Transverse colon (tissue), 4 donors: Measurements from ENCODE around the gene EFCAB14. TPM values are rescaled to one million over a fixed set of nuclear protein-coding genes. Genes with fewer than 3 reads are reported as not detected.

Experiments used
- DNase-seq: peaks from one replicate; pipeline ENCODE4 v3.0.0-alpha.2; 2019
- H3K27ac ChIP-seq, 4 donors: fragments of 200-600 bp; sonication (generic); 2 replicates each; pipeline ENCODE4 v1.5.1; 2016 to 2018; ENCODE audit warnings: inconsistent platforms in 4 of 4
- H3K27me3 ChIP-seq: fragments of 200-600 bp; sonication (generic); 2 replicates; pipeline ENCODE4 v1.5.1; 2017; ENCODE audit warnings: inconsistent platforms
- H3K36me3 ChIP-seq, 4 donors: fragments of 200-600 bp; sonication (generic); 2 replicates each; pipeline ENCODE4 v1.5.1; 2017 to 2019; ENCODE audit warnings: inconsistent platforms in 4 of 4
- H3K4me1 ChIP-seq, 4 donors: fragments of 200-600 bp; sonication (generic); 2 replicates each; pipeline ENCODE4 v1.5.1; 2017 to 2020; ENCODE audit warnings: inconsistent platforms in 4 of 4
- H3K4me3 ChIP-seq, 4 donors: fragments of 200-600 bp; sonication (generic); 1 replicate in 1 of 4; 2 replicates in 3 of 4; pipeline versions ENCODE4 v1.5.1 to v1.6.1; 2017 to 2019; ENCODE audit warnings: inconsistent platforms in 4 of 4
- H3K9me3 ChIP-seq, 2 donors: fragments of 200-600 bp; sonication (generic); 2 replicates each; pipeline ENCODE4 v1.5.1; 2017 to 2019; ENCODE audit warnings: inconsistent platforms in 2 of 2
- CTCF ChIP-seq, 5 experiments: fragments of 200-600 bp in 3 of 5; fragments of 450-650 bp in 2 of 5; sonication (generic) in 3 of 5; IDR thresholded peaks; 1 replicate in 2 of 5; 2 replicates in 3 of 5; pipeline ENCODE4 v1.5.1; 2016 to 2017; ENCODE audit warnings: antibody characterized with exemption in 5 of 5, inconsistent platforms in 3 of 5, mild to moderate bottlenecking in 2 of 5, moderate library complexity in 1 of 5
- EP300 ChIP-seq: sonication (generic); formaldehyde crosslinking; IDR thresholded peaks from one replicate; pipeline ENCODE4 v1.6.1; 2017; ENCODE audit warnings: antibody characterized with exemption, low read depth
- POLR2A ChIP-seq: fragments of 450-650 bp; IDR thresholded peaks from one replicate; pipeline ENCODE4 v1.6.1; 2016; ENCODE audit warnings: antibody characterized with exemption, mild to moderate bottlenecking, moderate library complexity
- POLR2AphosphoS5 ChIP-seq, 3 donors: sonication (generic); formaldehyde crosslinking; IDR thresholded peaks; one replicate each; pipeline ENCODE4 v1.6.1; 2016; ENCODE audit warnings: antibody characterized with exemption in 3 of 3
- WGBS, 2 donors: methylation state at CpG; one replicate each; pipeline ENCODE4 v1.1.5; 2018; ENCODE audit warnings: low coverage in 1 of 2; 5-methylcytosine and 5-hydroxymethylcytosine counted together
- in situ Hi-C, 4 donors: fragments of 200-750 bp; cut with MboI; loops; one replicate each; pipeline versions ENCODE4 v1.15.0 to v1.15.1; 2017; ENCODE audit warnings: low sequenced_read_pairs in 3 of 4, low pct_ligation_motif_present in 1 of 4, low pct_unique_long_range_greater_than_20kb in 1 of 4
- intact Hi-C: fragments of 100-400 bp; cut with DNase I; formaldehyde crosslinking; loops from one replicate; pipeline ENCODE4 v1.15.1; 2023; ENCODE audit warnings: low total_unique reads
- total RNA-seq, 4 donors: library from RNA; depleted of rRNA; stranded (reverse); fragments of >200 nt; gene quantifications; one replicate each; pipeline ENCODE4 v1.1.0, GENCODE V29; 2016

EFCAB14 gene
- total RNA-seq, 4 donors from 2014 or later, result 48.2 to 119 (median 85.4) TPM

- H3K4me1 ChIP-seq, result no peaks in the 10 kb centered on the region
- no peaks in the 10 kb centered on the region for H3K9me3 ChIP-seq
Measured at GRCh38 chr1:46761740-46762139, 42.8 kb upstream of the EFCAB14 start.

GRCh38 chr1:46760558-46761166, 41.7 kb upstream of the EFCAB14 start:
- TF ChIP-seq EP300 (no peak), POLR2AphosphoS5 (IDR thresholded peaks at IDR 0.05) (no peak)
- intact Hi-C loops (no loop called here), in situ Hi-C loops (no loop called here)
- no peak overlapping the region for H3K27ac ChIP-seq
- H3K27me3 ChIP-seq, result no peaks in the 10 kb centered on the region
- H3K4me3 ChIP-seq, result no peak overlapping the region
- H3K9me3 ChIP-seq, result no peaks in the 10 kb centered on the region
- no peak for DNase-seq
- WGBS, 2 donors, result 71 to 76% methylated on average over 2 of the region's 2 CpGs
- no peaks in the 10 kb centered on the region for H3K36me3 ChIP-seq
- no peaks in the 10 kb centered on the region for H3K4me1 ChIP-seq

More at GRCh38 chr1:46761740-46762139, 42.8 kb upstream of the EFCAB14 start:
- no peaks in the 10 kb centered on the region for H3K36me3 ChIP-seq
- no peaks in the 10 kb centered on the region for H3K27me3 ChIP-seq
- no peak overlapping the region for H3K27ac ChIP-seq
- no peak for DNase-seq
- H3K4me3 ChIP-seq, result no peak overlapping the region
- intact Hi-C loops (no loop called here), in situ Hi-C loops (no loop called here)
- no peak for TF ChIP-seq POLR2A
- TF ChIP-seq EP300, result no peak
- no peak for TF ChIP-seq CTCF (IDR thresholded peaks at IDR 0.05)
- no peak for TF ChIP-seq POLR2AphosphoS5 (IDR thresholded peaks at IDR 0.05)

DNA sequence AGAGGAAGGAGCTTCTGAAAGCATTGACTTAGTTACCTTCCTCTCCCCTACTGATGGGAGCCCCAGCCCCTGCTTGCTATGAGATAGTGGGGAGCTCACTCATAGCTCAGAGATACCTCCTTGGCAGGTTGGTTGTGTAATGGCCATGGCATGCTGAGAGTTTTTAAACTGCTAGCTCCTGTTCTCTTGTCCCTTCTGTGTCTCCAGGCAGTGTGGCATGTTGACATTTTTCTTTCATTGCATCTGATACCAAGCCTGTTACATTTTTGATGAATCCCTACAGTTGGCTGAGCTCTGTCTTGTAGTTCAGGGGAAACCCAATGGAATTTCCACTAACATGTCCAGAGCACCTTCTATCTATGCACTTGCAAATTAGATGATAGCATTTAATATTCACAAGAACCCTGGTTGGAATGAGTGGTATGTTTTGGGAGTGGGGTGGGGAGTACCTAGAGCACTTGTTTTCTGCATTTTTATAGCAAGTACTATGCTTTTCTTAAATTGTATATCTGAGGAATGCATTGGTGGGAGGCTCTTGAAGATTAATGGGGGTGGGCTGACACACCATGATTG, 39.1 kb upstream of the EFCAB14 start:
- intact Hi-C loops (no loop called here), in situ Hi-C loops (no loop called here)
- TF ChIP-seq POLR2A (no peak), EP300 (no peak), CTCF (IDR thresholded peaks at IDR 0.05) (no peak), POLR2AphosphoS5 (IDR thresholded peaks at IDR 0.05) (no peak)
- Histone ChIP-seq H3K36me3 (no peaks in the 10 kb centered on the region), H3K9me3 (no peaks in the 10 kb centered on the region), H3K4me3 (no peak overlapping the region), H3K27me3 (no peaks in the 10 kb centered on the region), H3K4me1 (no peaks in the 10 kb centered on the region), H3K27ac (no peak overlapping the region)
- no peak for DNase-seq

GRCh38 chr1:46757247-46757955, 38.5 kb upstream of the EFCAB14 start:
- Histone ChIP-seq H3K9me3 (no peaks in the 10 kb centered on the region), H3K4me1 (no peaks in the 10 kb centered on the region), H3K36me3 (no peaks in the 10 kb centered on the region), H3K27ac (no peak overlapping the region), H3K4me3 (no peak overlapping the region), H3K27me3 (peaks cover 4% of the 10 kb centered on the region)
- WGBS, 2 donors, result 40 to 72% methylated on average over 2 to 6 of the region's 6 CpGs
- TF ChIP-seq EP300 (no peak), POLR2AphosphoS5 (IDR thresholded peaks at IDR 0.05) (no peak), CTCF (IDR thresholded peaks at IDR 0.05) (no peak), POLR2A (no peak)
- DNase-seq, result no peak
- in situ Hi-C loops (no loop called here), intact Hi-C loops (no loop called here)
